Activated naive CD8-positive, alpha-beta T cell treated with anti-CD3 and anti-CD28 coated beads, Interleukin-2, amount 10 ng/mL, durations not matched to agents 7 days and 5 days (primary cell): ENCODE data around the gene CCDC8. TPM values are rescaled to one million over a fixed set of nuclear protein-coding genes. Genes with fewer than 3 reads are reported as not detected.

ENCODE experiments used
- ATAC-seq: fragments of 150-1000 bp; cut with Tn5 transposase; one replicate; pipeline ENCODE4 v1.10.0; 2021; ENCODE audit warnings: low read depth, moderate library complexity
- POLR2A ChIA-PET: fragments of 350-600 bp; sonication (Branson Sonifier 250); formaldehyde crosslinking; loops from one replicate; lab custom pipeline; 2021; ENCODE audit warnings: antibody characterized with exemption; lab: Charles Lee
- DNase-seq: peaks from one replicate; pipeline ENCODE4 v3.0.0; 2021
- H3K27ac Mint-ChIP-seq: one replicate; pipeline ENCODE4 v1.8.0; 2022; ENCODE audit warnings: mild to moderate bottlenecking, mixed read lengths
- H3K27me3 Mint-ChIP-seq: one replicate; pipeline ENCODE4 v1.8.0; 2022; ENCODE audit warnings: mild to moderate bottlenecking, moderate library complexity, mixed read lengths
- H3K36me3 Mint-ChIP-seq: one replicate; pipeline ENCODE4 v1.8.0; 2021; ENCODE audit warnings: mild to moderate bottlenecking, mixed read lengths
- H3K4me1 Mint-ChIP-seq: one replicate; pipeline ENCODE4 v1.8.0; 2021; ENCODE audit warnings: mixed read lengths
- H3K4me3 Mint-ChIP-seq: one replicate; pipeline ENCODE4 v1.8.0; 2022; ENCODE audit warnings: mild to moderate bottlenecking, moderate library complexity, mixed read lengths
- H3K9me3 Mint-ChIP-seq: one replicate; pipeline ENCODE4 v1.8.0; 2021; ENCODE audit warnings: mixed read lengths
- total RNA-seq, 2 experiments: library from RNA; stranded (reverse); gene quantifications; one replicate each; pipeline ENCODE4 v1.2.3, GENCODE V29; 2021

Gene CCDC8
- total RNA-seq, 2 experiments from 2014 or later: not detected

- POLR2A ChIA-PET: no interaction called here
- H3K27ac Mint-ChIP-seq: no peak overlapping the region
- H3K4me1 Mint-ChIP-seq: peaks cover 6% of the 10 kb centered on the region
- peaks cover 5% of the 10 kb centered on the region for H3K9me3 Mint-ChIP-seq
- no peak for ATAC-seq
- no peak for DNase-seq
- H3K36me3 Mint-ChIP-seq: peaks cover 29% of the 10 kb centered on the region
- H3K4me3 Mint-ChIP-seq: no peak overlapping the region
- no peaks in the 10 kb centered on the region for H3K27me3 Mint-ChIP-seq
These were observed 22.5 kb downstream of the CCDC8 start for GRCh38 chr19:46390866-46391265.

- peaks cover 5% of the 10 kb centered on the region for H3K9me3 Mint-ChIP-seq
- H3K4me3 Mint-ChIP-seq: no peak overlapping the region
- H3K36me3 Mint-ChIP-seq: peaks cover 31% of the 10 kb centered on the region
- POLR2A ChIA-PET: no interaction called here
- peaks cover 3% of the 10 kb centered on the region for H3K4me1 Mint-ChIP-seq
- no peak for ATAC-seq
- H3K27me3 Mint-ChIP-seq: no peaks in the 10 kb centered on the region
- DNase-seq: no peak
- no peak overlapping the region for H3K27ac Mint-ChIP-seq
These were observed 23.1 kb downstream of the CCDC8 start for GRCh38 chr19:46390121-46390858.

- H3K9me3 Mint-ChIP-seq: peaks cover 5% of the 10 kb centered on the region
- ATAC-seq (no peak), DNase-seq (peak; percentile 24)
- POLR2A ChIA-PET: no interaction called here
- peaks cover 1% of the 10 kb centered on the region for H3K4me1 Mint-ChIP-seq
- H3K27ac Mint-ChIP-seq: no peak overlapping the region
- H3K4me3 Mint-ChIP-seq: no peak overlapping the region
- H3K36me3 Mint-ChIP-seq: peaks cover 32% of the 10 kb centered on the region
- no peaks in the 10 kb centered on the region for H3K27me3 Mint-ChIP-seq
These were observed 24.9 kb downstream of the CCDC8 start for GRCh38 chr19:46388311-46389095.

- Mint-ChIP-seq H3K27ac (no peak overlapping the region), H3K36me3 (peaks cover 32% of the 10 kb centered on the region), H3K9me3 (peaks cover 5% of the 10 kb centered on the region), H3K27me3 (no peaks in the 10 kb centered on the region), H3K4me3 (no peak overlapping the region), H3K4me1 (peaks cover 1% of the 10 kb centered on the region)
- DNase-seq (no peak), ATAC-seq (no peak)
- POLR2A ChIA-PET: no interaction called here
These were observed 25.6 kb downstream of the CCDC8 start for GRCh38 chr19:46387713-46388130.

- peaks cover 5% of the 10 kb centered on the region for H3K9me3 Mint-ChIP-seq
These were observed 26.2 kb downstream of the CCDC8 start for GRCh38 chr19:46386996-46387712.

GRCh38 chr19:46386151-46386550, 27.2 kb downstream of the CCDC8 start:
- POLR2A ChIA-PET: interaction anchor here (0.7 kb wide), 1 partner anchor 19 kb away, joined by 3 read pairs; no protein-coding TSS in a partner anchor
- no peak overlapping the region for H3K27ac Mint-ChIP-seq

More at GRCh38 chr19:46386996-46387712, 26.2 kb downstream of the CCDC8 start:
- Mint-ChIP-seq H3K4me3 (no peak overlapping the region), H3K27ac (no peak overlapping the region), H3K27me3 (no peaks in the 10 kb centered on the region), H3K4me1 (peaks cover 3% of the 10 kb centered on the region), H3K36me3 (peaks cover 36% of the 10 kb centered on the region)
- DNase-seq: peak; percentile 21
- POLR2A ChIA-PET: no interaction called here
- ATAC-seq: no peak

GRCh38 chr19:46385636-46386035, 27.7 kb downstream of the CCDC8 start:
- POLR2A ChIA-PET: interaction anchor here (0.7 kb wide), 1 partner anchor 19 kb away, joined by 3 read pairs; no protein-coding TSS in a partner anchor
- no peak overlapping the region for H3K4me3 Mint-ChIP-seq
- H3K4me1 Mint-ChIP-seq: peaks cover 3% of the 10 kb centered on the region
- ATAC-seq (no peak), DNase-seq (no peak)
- peaks cover 5% of the 10 kb centered on the region for H3K9me3 Mint-ChIP-seq
- H3K27me3 Mint-ChIP-seq: no peaks in the 10 kb centered on the region
- no peak overlapping the region for H3K27ac Mint-ChIP-seq
- peaks cover 42% of the 10 kb centered on the region for H3K36me3 Mint-ChIP-seq

More at GRCh38 chr19:46386151-46386550, 27.2 kb downstream of the CCDC8 start:
- peaks cover 3% of the 10 kb centered on the region for H3K4me1 Mint-ChIP-seq
- no peak overlapping the region for H3K4me3 Mint-ChIP-seq
- H3K36me3 Mint-ChIP-seq: peaks cover 37% of the 10 kb centered on the region
- ATAC-seq (no peak), DNase-seq (peak; percentile 25)
- no peaks in the 10 kb centered on the region for H3K27me3 Mint-ChIP-seq
- H3K9me3 Mint-ChIP-seq: peaks cover 5% of the 10 kb centered on the region

- peaks cover 1% of the 10 kb centered on the region for H3K9me3 Mint-ChIP-seq
- DNase-seq (peak; percentile 15), ATAC-seq (no peak)
- H3K4me1 Mint-ChIP-seq: peaks cover 6% of the 10 kb centered on the region
- POLR2A ChIA-PET: interaction anchor here (0.5 kb wide), 1 partner anchor 115 kb away, joined by 7 read pairs; no protein-coding TSS in a partner anchor
- H3K4me3 Mint-ChIP-seq: no peak overlapping the region
- no peak overlapping the region for H3K27ac Mint-ChIP-seq
- H3K27me3 Mint-ChIP-seq: no peaks in the 10 kb centered on the region
- peaks cover 43% of the 10 kb centered on the region for H3K36me3 Mint-ChIP-seq
These were observed 29.0 kb downstream of the CCDC8 start for GRCh38 chr19:46384396-46384795.

GRCh38 chr19:46383846-46384245, 29.5 kb downstream of the CCDC8 start:
- no peak for DNase-seq
- Mint-ChIP-seq H3K4me3 (no peak overlapping the region), H3K36me3 (peaks cover 37% of the 10 kb centered on the region), H3K9me3 (no peaks in the 10 kb centered on the region), H3K27me3 (no peaks in the 10 kb centered on the region), H3K4me1 (peaks cover 6% of the 10 kb centered on the region), H3K27ac (no peak overlapping the region)
- no peak for ATAC-seq
- POLR2A ChIA-PET: interaction anchor here (0.5 kb wide), 1 partner anchor 115 kb away, joined by 7 read pairs; no protein-coding TSS in a partner anchor

- Mint-ChIP-seq H3K9me3 (no peaks in the 10 kb centered on the region), H3K4me1 (peaks cover 6% of the 10 kb centered on the region), H3K36me3 (peaks cover 32% of the 10 kb centered on the region), H3K27ac (no peak overlapping the region), H3K4me3 (no peak overlapping the region), H3K27me3 (no peaks in the 10 kb centered on the region)
- DNase-seq (peak; percentile 4), ATAC-seq (no peak)
- POLR2A ChIA-PET: no interaction called here
These were observed 30.1 kb downstream of the CCDC8 start for GRCh38 chr19:46383171-46383815.

GRCh38 chr19:46381756-46382345, 31.5 kb downstream of the CCDC8 start:
- H3K9me3 Mint-ChIP-seq: no peaks in the 10 kb centered on the region

GRCh38 chr19:46381346-46381745, 32.0 kb downstream of the CCDC8 start:
- H3K27me3 Mint-ChIP-seq: no peaks in the 10 kb centered on the region
- no peak for ATAC-seq
- DNase-seq: no peak
- H3K9me3 Mint-ChIP-seq: no peaks in the 10 kb centered on the region
- H3K36me3 Mint-ChIP-seq: peaks cover 24% of the 10 kb centered on the region
- POLR2A ChIA-PET: no interaction called here
- peaks cover 6% of the 10 kb centered on the region for H3K4me1 Mint-ChIP-seq
- H3K4me3 Mint-ChIP-seq: no peak overlapping the region
- no peak overlapping the region for H3K27ac Mint-ChIP-seq

More at GRCh38 chr19:46381756-46382345, 31.5 kb downstream of the CCDC8 start:
- Mint-ChIP-seq H3K27me3 (no peaks in the 10 kb centered on the region), H3K36me3 (peaks cover 24% of the 10 kb centered on the region), H3K4me3 (no peak overlapping the region), H3K4me1 (peaks cover 6% of the 10 kb centered on the region), H3K27ac (no peak overlapping the region)
- POLR2A ChIA-PET: no interaction called here
- DNase-seq (no peak), ATAC-seq (no peak)
